Measurements from ENCODE around the gene TAPT1. TPM values are rescaled to one million over a fixed set of nuclear protein-coding genes. Genes with fewer than 3 reads are reported as not detected.
A peak's percentile ranks its signal among the peaks of the same experiment; 100 is the strongest.

The TAPT1 gene
- total and polyA plus RNA-seq, 2 donors (not counting 1 experiment from before 2014, with no cell fraction given), result 58.4 to 76.0 TPM

- CTCF ChIA-PET, result interaction anchor here (0.6 to 1.7 kb wide), 6 partner anchors 9 to 560 kb away, joined by 3 to 8 read pairs (median 5); no protein-coding TSS in a partner anchor
- H4K20me1 ChIP-seq (ENCODE audit: control insufficient read depth, insufficient read depth, low read length, poor library complexity, severe bottlenecking), result no peaks in the 10 kb centered on the region
- no peaks in the 10 kb centered on the region for H3K27me3 ChIP-seq (replicated peaks in 1 of 4; ENCODE audit: control extremely low read depth in 1 of 4, control insufficient read depth in 3 of 4, insufficient read depth in 4 of 4, low read length in 3 of 4)
- intact Hi-C loops (cut with micrococcal nuclease), result no loop called here
- peaks cover 16% of the 10 kb centered on the region for H3K79me2 ChIP-seq (ENCODE audit: control insufficient read depth, insufficient read depth, low read length)
- no peaks in the 10 kb centered on the region for H3K9me3 Mint-ChIP-seq (ENCODE audit: insufficient read depth)
- peaks cover 35 to 68% of the 10 kb centered on the region in 2 donors for H3K4me1 ChIP-seq (ENCODE audit: control insufficient read depth in 2 of 2, insufficient read depth in 2 of 2, low read length in 2 of 2)
- no peak for TF ChIP-seq EZH2 (IDR thresholded peaks at IDR 0.05; ENCODE audit: borderline replicate concordance, insufficient read depth, low read depth, low read length, poor library complexity, severe bottlenecking)
- TF ChIP-seq, protein P1, sequence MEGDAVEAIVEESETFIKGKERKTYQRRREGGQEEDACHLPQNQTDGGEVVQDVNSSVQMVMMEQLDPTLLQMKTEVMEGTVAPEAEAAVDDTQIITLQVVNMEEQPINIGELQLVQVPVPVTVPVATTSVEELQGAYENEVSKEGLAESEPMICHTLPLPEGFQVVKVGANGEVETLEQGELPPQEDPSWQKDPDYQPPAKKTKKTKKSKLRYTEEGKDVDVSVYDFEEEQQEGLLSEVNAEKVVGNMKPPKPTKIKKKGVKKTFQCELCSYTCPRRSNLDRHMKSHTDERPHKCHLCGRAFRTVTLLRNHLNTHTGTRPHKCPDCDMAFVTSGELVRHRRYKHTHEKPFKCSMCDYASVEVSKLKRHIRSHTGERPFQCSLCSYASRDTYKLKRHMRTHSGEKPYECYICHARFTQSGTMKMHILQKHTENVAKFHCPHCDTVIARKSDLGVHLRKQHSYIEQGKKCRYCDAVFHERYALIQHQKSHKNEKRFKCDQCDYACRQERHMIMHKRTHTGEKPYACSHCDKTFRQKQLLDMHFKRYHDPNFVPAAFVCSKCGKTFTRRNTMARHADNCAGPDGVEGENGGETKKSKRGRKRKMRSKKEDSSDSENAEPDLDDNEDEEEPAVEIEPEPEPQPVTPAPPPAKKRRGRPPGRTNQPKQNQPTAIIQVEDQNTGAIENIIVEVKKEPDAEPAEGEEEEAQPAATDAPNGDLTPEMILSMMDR (IDR thresholded peaks at IDR 0.05), result no peak
- H3K9ac ChIP-seq (ENCODE audit: low read length), result peak overlapping the region; percentile 19
- H2AFZ ChIP-seq (ENCODE audit: insufficient read depth, low read depth, low read length, poor library complexity, severe bottlenecking), result peak overlapping the region; percentile 18
- H3K27ac Mint-ChIP-seq, result peak overlapping the region; percentile 84
- peak overlapping the region; percentile 68 for H3K4me3 Mint-ChIP-seq
- peak overlapping the region; percentile 56 for H3K4me2 ChIP-seq (replicated peaks; ENCODE audit: low read depth, low read length, poor library complexity, severe bottlenecking)
- POLR2A ChIA-PET, result no interaction called here
- peak overlapping the region; percentile 72 to 78 for H3K27ac ChIP-seq (ENCODE audit: low read length in 2 of 2)
- peaks cover 0 to 1% (median 0%) of the 10 kb centered on the region in 3 donors for H3K9me3 ChIP-seq (ENCODE audit: control extremely low read depth in 1 of 3, control insufficient read depth in 2 of 3, insufficient read depth in 1 of 3, low read length in 2 of 3)
- peak overlapping the region in 4 of 5 experiments; percentile 7 to 47 (median 16) for H3K4me3 ChIP-seq (ENCODE audit: control extremely low read depth in 1 of 5, extremely low read depth in 1 of 5, insufficient read depth in 1 of 5, low read depth in 2 of 5, low read length in 4 of 5)
- peaks cover 57% of the 10 kb centered on the region for H3K4me1 Mint-ChIP-seq
- ATAC-seq (ENCODE audit: low read depth) (peak; percentile 60), DNase-seq (peak; percentile 36)
- H3K36me3 ChIP-seq (replicated peaks in 1 of 2; ENCODE audit: control extremely low read depth in 1 of 2, control insufficient read depth in 1 of 2, extremely low read depth in 1 of 2, insufficient read depth in 2 of 2, low read length in 1 of 2), result no peaks in the 10 kb centered on the region
- 38% methylated on average over 1 of the region's 4 CpGs for WGBS (ENCODE audit: insufficient coverage)
- no peaks in the 10 kb centered on the region for H3K27me3 Mint-ChIP-seq
Observed at GRCh38 chr4:16233569-16234177, 7.4 kb upstream of the TAPT1 start.

DNA sequence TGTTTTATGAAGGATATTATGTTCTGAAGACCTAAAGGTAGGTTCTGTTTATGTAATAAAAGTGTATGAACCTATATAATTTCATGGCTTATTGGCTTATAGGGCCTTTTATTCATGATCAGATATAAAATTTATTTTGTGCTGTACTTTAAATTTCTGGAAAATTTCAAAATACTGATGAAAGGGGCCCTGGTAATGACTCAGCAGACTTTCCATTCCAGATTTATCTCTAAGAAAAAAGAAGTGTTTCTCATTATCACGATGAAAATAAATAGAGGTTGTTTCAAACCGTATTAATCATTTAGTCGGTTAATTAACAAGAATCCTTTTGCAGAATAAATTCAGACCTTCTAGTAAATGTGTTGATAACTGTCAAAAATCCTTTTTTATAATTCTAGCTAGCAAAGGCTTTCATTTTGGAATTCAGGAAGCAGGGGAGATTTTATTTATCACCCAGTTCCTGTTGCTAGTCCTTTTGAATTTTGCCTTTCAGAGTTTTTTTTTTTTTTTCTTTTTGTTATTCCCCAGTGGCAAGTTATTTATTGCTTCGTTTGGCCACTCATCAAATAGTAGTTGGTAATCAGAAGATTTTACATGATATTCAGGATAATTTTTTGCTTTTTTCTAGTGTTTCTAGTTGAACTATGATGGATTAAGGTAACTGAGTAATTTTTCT is 5.4 kb upstream of the TAPT1 start:
- Mint-ChIP-seq H3K27me3 (no peaks in the 10 kb centered on the region), H3K4me3 (peak overlapping the region; percentile 75), H3K9me3 (ENCODE audit: insufficient read depth) (no peaks in the 10 kb centered on the region), H3K4me1 (peaks cover 64% of the 10 kb centered on the region), H3K27ac (peak overlapping the region; percentile 86)
- WGBS (ENCODE audit: insufficient coverage), result no CpG with 5 or more reads among the region's 4 CpGs
- TF ChIP-seq, protein P1 (IDR thresholded peaks at IDR 0.05), result no peak
- no peak for TF ChIP-seq EZH2 (IDR thresholded peaks at IDR 0.05; ENCODE audit: borderline replicate concordance, insufficient read depth, low read depth, low read length, poor library complexity, severe bottlenecking)
- peaks cover 32 to 59% of the 10 kb centered on the region in 2 donors for H3K4me1 ChIP-seq (ENCODE audit: control insufficient read depth in 2 of 2, insufficient read depth in 2 of 2, low read length in 2 of 2)
- peaks cover 12% of the 10 kb centered on the region for H3K79me2 ChIP-seq (ENCODE audit: control insufficient read depth, insufficient read depth, low read length)
- peak overlapping the region; percentile 16 to 77 for H3K27ac ChIP-seq (ENCODE audit: low read length in 2 of 2)
- DNase-seq (no peak), ATAC-seq (ENCODE audit: low read depth) (no peak)
- no peaks in the 10 kb centered on the region for H4K20me1 ChIP-seq (ENCODE audit: control insufficient read depth, insufficient read depth, low read length, poor library complexity, severe bottlenecking)
- peak overlapping the region in 2 of 5 experiments; percentile 6 to 43 for H3K4me3 ChIP-seq (ENCODE audit: control extremely low read depth in 1 of 5, extremely low read depth in 1 of 5, insufficient read depth in 1 of 5, low read depth in 2 of 5, low read length in 4 of 5)
- peak overlapping the region; percentile 56 for H3K4me2 ChIP-seq (replicated peaks; ENCODE audit: low read depth, low read length, poor library complexity, severe bottlenecking)
- intact Hi-C loops (cut with micrococcal nuclease), result no loop called here
- H3K36me3 ChIP-seq (replicated peaks in 1 of 2; ENCODE audit: control extremely low read depth in 1 of 2, control insufficient read depth in 1 of 2, extremely low read depth in 1 of 2, insufficient read depth in 2 of 2, low read length in 1 of 2), result no peaks in the 10 kb centered on the region
- H2AFZ ChIP-seq (ENCODE audit: insufficient read depth, low read depth, low read length, poor library complexity, severe bottlenecking), result peak overlapping the region; percentile 25
- no peaks in the 10 kb centered on the region for H3K27me3 ChIP-seq (replicated peaks in 1 of 4; ENCODE audit: control extremely low read depth in 1 of 4, control insufficient read depth in 3 of 4, insufficient read depth in 4 of 4, low read length in 3 of 4)
- ChIA-PET POLR2A (no interaction called here), CTCF (interaction anchor here (1.0 kb wide), 1 partner anchor 475 kb away, joined by 3 read pairs; no protein-coding TSS in a partner anchor)
- H3K9ac ChIP-seq (ENCODE audit: low read length), result peak overlapping the region; percentile 42
- peaks cover 0 to 1% (median 0%) of the 10 kb centered on the region in 3 donors for H3K9me3 ChIP-seq (ENCODE audit: control extremely low read depth in 1 of 3, control insufficient read depth in 2 of 3, insufficient read depth in 1 of 3, low read length in 2 of 3)

Measured in B cell (primary cell).